OCI-M1 (cell line): ENCODE data around the gene EDNRA.

Experiments used
- DNase-seq: peaks from one replicate; lab custom pipeline; 2025; lab: John Stamatoyannopoulos, UW

EDNRA gene

GRCh38 chr4:147589586-147589985, 108.7 kb downstream of the EDNRA start:
- no peak for DNase-seq

- DNase-seq = peak; percentile 86
These were observed 109.5 kb downstream of the EDNRA start for GRCh38 chr4:147590249-147590920.

- DNase-seq = no peak
These were observed 110.2 kb downstream of the EDNRA start for GRCh38 chr4:147591106-147591505.

GRCh38 chr4:147594107-147594506, 113.2 kb downstream of the EDNRA start:
- DNase-seq = no peak
